GM12872 (cell line): ENCODE measurements around the gene MAGI2.

ENCODE experiments used
- TF ChIP-seq, protein P1 (sequence below): IDR thresholded peaks from 3 replicates; pipeline ENCODE4 v1.5.1; 2011; ENCODE audit warnings: low read depth, mild to moderate bottlenecking, low read length, moderate library complexity; ENCODE audit not compliant: insufficient read depth

MAGI2 gene

DNA sequence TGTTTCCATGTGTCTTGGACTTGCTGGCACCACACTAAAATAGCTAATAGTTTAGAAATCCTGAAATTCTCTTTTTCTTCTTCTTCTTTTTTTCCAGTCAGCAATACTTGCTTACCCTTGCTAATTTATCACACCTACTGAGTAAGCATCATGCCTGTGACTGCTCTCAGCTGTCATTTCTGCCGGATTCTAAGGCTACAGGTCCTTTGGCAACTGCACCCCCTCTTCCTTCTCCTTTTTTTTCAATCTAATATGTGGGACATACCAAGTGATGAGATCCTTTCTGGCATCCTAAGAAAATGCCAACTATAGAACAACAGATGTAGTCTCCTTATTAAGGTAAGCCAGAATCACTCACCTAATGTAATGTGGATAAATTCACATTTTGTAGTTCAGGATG, 444.7 kb downstream of the MAGI2 start:
- TF ChIP-seq, protein P1, sequence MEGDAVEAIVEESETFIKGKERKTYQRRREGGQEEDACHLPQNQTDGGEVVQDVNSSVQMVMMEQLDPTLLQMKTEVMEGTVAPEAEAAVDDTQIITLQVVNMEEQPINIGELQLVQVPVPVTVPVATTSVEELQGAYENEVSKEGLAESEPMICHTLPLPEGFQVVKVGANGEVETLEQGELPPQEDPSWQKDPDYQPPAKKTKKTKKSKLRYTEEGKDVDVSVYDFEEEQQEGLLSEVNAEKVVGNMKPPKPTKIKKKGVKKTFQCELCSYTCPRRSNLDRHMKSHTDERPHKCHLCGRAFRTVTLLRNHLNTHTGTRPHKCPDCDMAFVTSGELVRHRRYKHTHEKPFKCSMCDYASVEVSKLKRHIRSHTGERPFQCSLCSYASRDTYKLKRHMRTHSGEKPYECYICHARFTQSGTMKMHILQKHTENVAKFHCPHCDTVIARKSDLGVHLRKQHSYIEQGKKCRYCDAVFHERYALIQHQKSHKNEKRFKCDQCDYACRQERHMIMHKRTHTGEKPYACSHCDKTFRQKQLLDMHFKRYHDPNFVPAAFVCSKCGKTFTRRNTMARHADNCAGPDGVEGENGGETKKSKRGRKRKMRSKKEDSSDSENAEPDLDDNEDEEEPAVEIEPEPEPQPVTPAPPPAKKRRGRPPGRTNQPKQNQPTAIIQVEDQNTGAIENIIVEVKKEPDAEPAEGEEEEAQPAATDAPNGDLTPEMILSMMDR = no peak

GRCh38 chr7:78996013-78996412, 457.5 kb downstream of the MAGI2 start:
- TF ChIP-seq, protein P1 = no peak

DNA sequence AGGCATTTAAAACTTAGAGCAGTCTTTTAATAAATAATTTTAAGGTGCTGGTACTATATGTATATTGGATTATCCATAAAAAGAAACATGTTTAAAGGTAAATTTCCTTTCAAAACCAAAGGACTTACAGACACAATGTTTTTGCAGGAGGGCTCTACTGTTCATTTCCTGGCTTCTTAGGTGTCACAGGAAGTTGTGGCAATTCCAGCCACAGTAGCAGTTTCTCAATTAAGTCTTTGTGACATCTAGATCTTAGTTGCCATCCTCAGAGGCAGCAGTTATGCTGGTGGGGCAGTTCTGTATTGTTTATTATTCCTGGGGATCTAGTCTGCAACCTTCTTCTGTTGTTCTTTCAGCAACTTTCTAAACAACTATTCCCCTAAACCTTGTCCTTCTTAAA, 460.1 kb downstream of the MAGI2 start:
- TF ChIP-seq, protein P1 = no peak

GRCh38 chr7:78985509-78985908, 468.0 kb downstream of the MAGI2 start:
- TF ChIP-seq, protein P1 = no peak

DNA sequence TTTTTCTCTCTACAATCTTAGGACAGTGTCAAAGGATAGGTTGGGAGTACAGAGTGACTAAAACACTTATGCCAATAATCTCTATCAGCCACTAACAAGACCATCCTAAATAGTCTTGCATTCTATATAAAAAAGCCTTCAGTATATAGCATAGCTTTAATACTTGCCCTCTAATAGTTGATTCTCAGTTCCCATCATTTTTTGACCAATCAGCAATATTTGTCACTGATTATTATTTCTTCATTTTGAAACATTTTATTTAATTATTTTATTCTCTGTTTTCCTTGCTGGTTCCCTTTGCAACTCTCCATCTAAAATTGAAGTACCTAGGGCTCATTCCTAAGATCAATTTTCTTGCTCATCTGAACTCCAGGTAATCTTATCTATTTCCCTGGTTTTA, 470.0 kb downstream of the MAGI2 start:
- TF ChIP-seq, protein P1 = no peak

DNA sequence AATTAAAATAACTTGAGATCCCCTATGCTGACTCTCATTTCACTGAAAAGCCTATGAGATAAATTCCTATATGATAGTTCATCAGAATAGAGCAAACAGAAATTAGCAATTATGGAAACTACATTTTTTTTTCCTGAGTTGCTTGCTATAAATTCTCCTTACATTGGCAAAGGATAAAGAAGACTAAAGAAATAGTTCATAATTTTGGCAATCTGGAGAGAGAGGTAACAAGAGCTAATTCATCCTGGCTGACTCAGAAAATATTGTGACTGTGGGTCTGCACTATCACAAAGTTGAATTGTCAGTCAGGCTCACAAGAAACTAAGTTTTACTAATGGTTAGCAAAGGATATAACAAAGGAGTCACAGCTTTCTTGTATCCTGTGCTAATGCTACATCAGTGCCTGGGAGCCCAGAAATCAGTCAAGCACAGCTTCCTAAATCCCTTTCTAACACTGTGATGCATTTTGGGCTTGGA, 483.0 kb downstream of the MAGI2 start:
- TF ChIP-seq, protein P1 = no peak

DNA sequence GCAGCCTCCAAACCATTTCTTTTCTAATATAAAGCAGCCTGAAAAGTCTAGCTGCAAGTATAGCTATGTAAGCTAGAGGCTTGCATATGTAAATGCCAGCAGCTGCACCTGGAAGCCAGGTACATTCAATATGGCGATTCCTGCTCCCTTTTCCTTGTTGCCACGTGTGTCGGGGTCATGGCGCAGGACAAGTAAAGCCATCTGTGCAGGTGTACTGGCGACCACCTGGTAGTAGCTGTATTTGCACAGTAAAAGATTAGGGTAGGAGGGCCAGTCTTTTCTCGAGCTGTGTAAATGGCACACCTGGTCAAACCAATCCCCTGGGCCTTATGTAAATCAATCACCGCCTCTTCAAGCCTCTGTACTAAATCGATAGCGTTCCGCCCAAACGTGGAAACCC, 484.5 kb downstream of the MAGI2 start:
- TF ChIP-seq, protein P1 = no peak

DNA sequence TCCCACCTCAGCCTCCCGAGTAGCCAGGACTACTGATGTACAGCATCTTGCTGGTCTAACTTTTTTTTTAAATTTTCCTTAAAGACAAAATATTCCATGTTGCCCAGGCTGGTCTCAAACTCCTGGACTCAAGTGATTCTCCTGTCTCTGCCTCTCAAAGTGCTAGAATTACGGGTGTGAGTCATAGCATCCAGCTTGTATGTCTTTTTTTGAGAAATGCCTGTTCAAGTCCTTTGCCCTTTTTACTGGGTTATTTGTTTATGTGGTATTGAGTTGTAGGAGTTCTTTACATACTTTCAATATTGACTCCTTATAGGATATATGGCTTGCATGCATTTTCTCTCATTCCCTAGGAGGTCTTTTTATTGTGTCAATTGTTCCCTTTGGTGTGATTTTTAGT, 486.4 kb downstream of the MAGI2 start:
- TF ChIP-seq, protein P1 = no peak
